Activated T-helper 1 cell treated with anti-CD3 and anti-CD28 coated beads, Interleukin-12 subunit alpha, Interleukin-12 subunit beta, Interleukin-2, Interleukin-4 antibody, amounts not matched to agents 30 ng/mL and 10 ng/mL and 1 ng/mL, durations not matched to agents 14 hours and 24 hours and 36 hours (primary cell): ENCODE data around the gene HMGA1. TPM values are rescaled to one million over a fixed set of nuclear protein-coding genes. Genes with fewer than 3 reads are reported as not detected.
A peak's percentile ranks its signal among the peaks of the same experiment; 100 is the strongest.
"Not testable (repeated sequence)": the region's sequence is repeated elsewhere in the genome, so short reads cannot be mapped to it uniquely, and the experiment has no call there.

ENCODE experiments used
- DNase-seq: peaks from one replicate; pipeline ENCODE4 v3.0.0; 2021; ENCODE audit warnings: low spot score
- H3K27ac Mint-ChIP-seq: one replicate; pipeline ENCODE4 v1.8.0; 2021; ENCODE audit warnings: mild to moderate bottlenecking, mixed read lengths
- H3K27me3 Mint-ChIP-seq: one replicate; pipeline ENCODE4 v1.8.0; 2022; ENCODE audit warnings: mild to moderate bottlenecking, moderate library complexity, mixed read lengths; ENCODE audit not compliant: insufficient read depth
- H3K36me3 Mint-ChIP-seq: one replicate; pipeline ENCODE4 v1.8.0; 2021; ENCODE audit warnings: low read depth, mixed read lengths
- H3K4me1 Mint-ChIP-seq: one replicate; pipeline ENCODE4 v1.8.0; 2021; ENCODE audit warnings: low read depth, mixed read lengths
- H3K4me3 Mint-ChIP-seq: one replicate; pipeline ENCODE4 v1.8.0; 2021; ENCODE audit warnings: mild to moderate bottlenecking, moderate library complexity, mixed read lengths
- H3K9me3 Mint-ChIP-seq: one replicate; pipeline ENCODE4 v1.8.0; 2021; ENCODE audit warnings: mixed read lengths
- intact Hi-C: fragments of 100-400 bp; cut with micrococcal nuclease; formaldehyde crosslinking; loops from one replicate; pipeline ENCODE4 v1.15.1; 2024
- total RNA-seq: library from RNA; stranded (reverse); gene quantifications from 2 replicates; pipeline ENCODE4 v1.2.3, GENCODE V29; 2022

The HMGA1 gene
- total RNA-seq, 1 donor from 2014 or later: 438 TPM

DNA sequence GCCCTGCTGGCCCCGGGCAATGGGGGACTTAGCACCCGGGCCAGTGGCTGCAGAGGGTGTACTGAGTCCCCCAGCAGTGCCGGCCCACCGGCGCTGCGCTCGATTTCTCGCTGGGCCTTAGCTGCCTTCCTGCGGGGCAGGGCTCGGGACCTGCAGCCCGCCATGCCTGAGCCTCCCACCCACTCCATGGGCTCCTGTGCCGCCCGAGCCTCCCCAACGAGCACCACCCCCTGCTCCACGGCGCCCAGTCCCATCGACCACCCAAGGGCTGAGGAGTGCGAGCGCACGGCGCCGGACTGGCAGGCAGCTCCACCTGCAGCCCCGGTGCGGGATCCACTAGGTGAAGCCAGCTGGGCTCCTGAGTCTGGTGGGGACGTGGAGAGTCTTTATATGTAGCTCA lies 32.5 kb downstream of the HMGA1 start:
- intact Hi-C loops, H3K4me3 Mint-ChIP-seq, H3K9me3 Mint-ChIP-seq, DNase-seq, H3K4me1 Mint-ChIP-seq, H3K27ac Mint-ChIP-seq, H3K27me3 Mint-ChIP-seq, H3K36me3 Mint-ChIP-seq: not testable (repeated sequence)

DNA sequence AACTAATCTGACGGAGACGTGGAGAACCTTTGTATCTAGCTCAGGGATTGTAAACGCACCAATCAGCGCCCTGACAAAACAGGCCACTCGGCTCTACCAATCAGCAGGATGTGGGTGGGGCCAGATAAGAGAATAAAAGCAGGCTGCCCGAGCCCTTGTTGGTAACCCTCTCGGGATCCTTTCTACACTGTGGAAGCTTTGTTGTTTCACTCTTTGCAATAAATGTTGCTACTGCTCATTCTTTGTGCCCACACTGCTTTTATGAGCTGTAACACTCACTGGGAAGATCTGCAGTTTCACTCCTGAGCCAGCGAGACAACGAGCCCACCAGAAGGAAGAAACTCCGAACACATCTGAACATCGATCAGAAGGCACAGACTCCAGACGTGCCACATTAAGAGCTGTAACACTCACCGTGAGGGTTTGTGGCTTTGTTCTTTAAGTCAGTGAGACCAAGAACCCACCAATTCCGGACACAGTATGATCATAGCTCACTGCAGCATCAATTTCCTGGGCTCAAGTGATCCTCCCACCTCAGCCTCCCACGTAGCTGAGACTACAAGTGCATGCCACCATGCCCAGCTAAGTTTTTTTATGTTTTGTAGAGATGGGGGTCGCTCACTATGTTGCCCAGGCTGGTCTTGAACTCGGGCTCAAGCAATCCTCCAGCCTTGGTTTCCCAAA lies 33.1 kb downstream of the HMGA1 start:
- H3K36me3 Mint-ChIP-seq, H3K27me3 Mint-ChIP-seq, H3K4me1 Mint-ChIP-seq, H3K27ac Mint-ChIP-seq, H3K9me3 Mint-ChIP-seq, intact Hi-C loops, DNase-seq, H3K4me3 Mint-ChIP-seq: not testable (repeated sequence)

- no peaks in the 10 kb centered on the region for H3K4me1 Mint-ChIP-seq
- H3K4me3 Mint-ChIP-seq: no peak overlapping the region
- no peak for DNase-seq
- H3K36me3 Mint-ChIP-seq: no peaks in the 10 kb centered on the region
- no peaks in the 10 kb centered on the region for H3K27me3 Mint-ChIP-seq
- H3K9me3 Mint-ChIP-seq: no peaks in the 10 kb centered on the region
- H3K27ac Mint-ChIP-seq: no peak overlapping the region
- intact Hi-C loops: no loop called here
Measured at GRCh38 chr6:34272013-34272926, 35.6 kb downstream of the HMGA1 start.

GRCh38 chr6:34273242-34273805 lies 36.7 kb downstream of the HMGA1 start:
- Mint-ChIP-seq H3K4me1 (no peaks in the 10 kb centered on the region), H3K4me3 (no peak overlapping the region), H3K9me3 (no peaks in the 10 kb centered on the region), H3K27ac (no peak overlapping the region), H3K27me3 (no peaks in the 10 kb centered on the region), H3K36me3 (peaks cover 2% of the 10 kb centered on the region)
- intact Hi-C loops: no loop called here
- no peak for DNase-seq

GRCh38 chr6:34274129-34274528 lies 37.5 kb downstream of the HMGA1 start:
- intact Hi-C loops: no loop called here
- H3K27me3 Mint-ChIP-seq: no peaks in the 10 kb centered on the region
- no peak for DNase-seq
- H3K9me3 Mint-ChIP-seq: no peaks in the 10 kb centered on the region
- no peak overlapping the region for H3K27ac Mint-ChIP-seq
- no peak overlapping the region for H3K4me3 Mint-ChIP-seq
- H3K36me3 Mint-ChIP-seq: peaks cover 2% of the 10 kb centered on the region
- H3K4me1 Mint-ChIP-seq: peaks cover under 1% of the 10 kb centered on the region

- peak overlapping the region; percentile 13 for H3K27ac Mint-ChIP-seq
- DNase-seq: no peak
- H3K9me3 Mint-ChIP-seq: no peaks in the 10 kb centered on the region
- no peak overlapping the region for H3K4me3 Mint-ChIP-seq
- intact Hi-C loops: no loop called here
- no peaks in the 10 kb centered on the region for H3K27me3 Mint-ChIP-seq
- H3K4me1 Mint-ChIP-seq: peaks cover 5% of the 10 kb centered on the region
- H3K36me3 Mint-ChIP-seq: peaks cover 2% of the 10 kb centered on the region
Measured at GRCh38 chr6:34275128-34275804, 38.6 kb downstream of the HMGA1 start.

GRCh38 chr6:34276191-34276590 lies 39.5 kb downstream of the HMGA1 start:
- Mint-ChIP-seq H3K4me1 (peaks cover 5% of the 10 kb centered on the region), H3K27me3 (no peaks in the 10 kb centered on the region), H3K4me3 (no peak overlapping the region), H3K27ac (no peak overlapping the region), H3K9me3 (no peaks in the 10 kb centered on the region), H3K36me3 (peaks cover 5% of the 10 kb centered on the region)
- DNase-seq: no peak
- intact Hi-C loops: no loop called here

DNA sequence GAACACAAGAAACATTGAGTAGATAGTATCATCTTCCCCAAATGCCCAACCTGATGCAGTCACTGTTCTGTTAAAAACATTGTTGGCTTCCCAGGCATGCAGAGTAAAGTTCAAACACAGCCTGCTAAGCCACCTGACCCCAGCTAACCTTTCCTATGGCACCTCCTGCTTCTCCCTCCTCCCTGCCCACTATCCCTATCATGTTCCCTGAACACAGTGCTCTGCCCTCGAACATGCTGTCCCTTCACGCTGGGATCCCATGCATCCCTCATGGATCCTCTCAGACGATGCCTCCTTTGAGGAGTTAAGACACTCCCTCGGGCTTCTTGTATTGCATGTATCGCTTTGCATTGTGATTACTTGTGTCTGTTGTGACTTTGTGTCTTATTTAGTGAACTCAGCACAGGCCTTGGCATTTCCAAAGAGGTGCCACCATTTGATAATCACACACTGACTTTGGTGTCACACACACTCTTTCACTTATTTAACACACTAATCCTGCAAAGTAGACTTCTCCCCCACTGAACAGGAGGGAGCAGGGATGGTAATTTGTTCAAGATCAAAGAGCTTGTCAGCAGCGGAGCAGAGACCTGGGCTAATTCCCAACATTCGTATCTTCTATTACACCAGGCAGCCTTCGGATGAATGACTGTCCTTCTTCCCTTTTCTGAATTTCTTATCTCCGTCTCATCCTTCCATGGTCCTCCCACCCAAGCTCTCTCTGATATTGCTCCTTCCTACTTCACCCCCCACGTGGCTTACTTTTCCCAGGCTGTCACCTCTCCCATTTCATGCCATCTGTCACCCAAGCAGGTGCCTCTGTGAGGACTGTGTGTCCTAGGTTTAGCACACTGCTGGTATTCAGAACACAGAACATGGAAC lies 40.4 kb downstream of the HMGA1 start:
- intact Hi-C loops: no loop called here
- H3K27ac Mint-ChIP-seq: no peak overlapping the region
- no peaks in the 10 kb centered on the region for H3K9me3 Mint-ChIP-seq

DNA sequence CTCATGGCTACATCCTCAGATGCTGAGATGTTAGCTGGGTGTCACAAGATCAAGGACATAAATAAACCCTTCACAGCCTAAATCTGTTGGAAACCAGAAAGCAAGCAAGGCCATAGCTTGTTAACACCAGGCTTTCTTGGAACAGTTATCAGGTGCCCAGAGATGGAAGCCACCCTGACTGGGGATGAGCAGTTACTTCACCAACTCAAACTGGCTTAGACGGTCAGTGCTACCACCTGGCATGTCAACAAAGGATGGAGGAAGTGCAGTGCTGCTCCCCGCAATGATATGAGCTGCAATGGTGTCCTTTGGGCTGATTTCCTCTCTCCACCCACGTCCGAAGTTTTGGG lies 41.1 kb downstream of the HMGA1 start:
- peaks cover 10% of the 10 kb centered on the region for H3K36me3 Mint-ChIP-seq
- intact Hi-C loops: no loop called here
- no peak for DNase-seq
- peaks cover 5% of the 10 kb centered on the region for H3K4me1 Mint-ChIP-seq
- no peak overlapping the region for H3K4me3 Mint-ChIP-seq
- no peak overlapping the region for H3K27ac Mint-ChIP-seq
- no peaks in the 10 kb centered on the region for H3K9me3 Mint-ChIP-seq
- no peaks in the 10 kb centered on the region for H3K27me3 Mint-ChIP-seq

More for the DNA sequence above, 40.4 kb downstream of the HMGA1 start:
- Mint-ChIP-seq H3K4me3 (no peak overlapping the region), H3K27me3 (no peaks in the 10 kb centered on the region), H3K4me1 (peaks cover 5% of the 10 kb centered on the region), H3K36me3 (peaks cover 7% of the 10 kb centered on the region)
- DNase-seq: no peak

GRCh38 chr6:34278833-34279232 lies 42.2 kb downstream of the HMGA1 start:
- DNase-seq: no peak
- Mint-ChIP-seq H3K27me3 (no peaks in the 10 kb centered on the region), H3K4me1 (peaks cover 5% of the 10 kb centered on the region), H3K36me3 (peaks cover 12% of the 10 kb centered on the region), H3K9me3 (no peaks in the 10 kb centered on the region), H3K27ac (no peak overlapping the region), H3K4me3 (no peak overlapping the region)
- intact Hi-C loops: no loop called here

GRCh38 chr6:34280216-34280615 lies 43.5 kb downstream of the HMGA1 start:
- no peak for DNase-seq
- Mint-ChIP-seq H3K9me3 (no peaks in the 10 kb centered on the region), H3K4me1 (peaks cover 14% of the 10 kb centered on the region), H3K27me3 (no peaks in the 10 kb centered on the region), H3K27ac (no peak overlapping the region), H3K36me3 (peaks cover 16% of the 10 kb centered on the region), H3K4me3 (no peak overlapping the region)
- intact Hi-C loops: no loop called here

DNA sequence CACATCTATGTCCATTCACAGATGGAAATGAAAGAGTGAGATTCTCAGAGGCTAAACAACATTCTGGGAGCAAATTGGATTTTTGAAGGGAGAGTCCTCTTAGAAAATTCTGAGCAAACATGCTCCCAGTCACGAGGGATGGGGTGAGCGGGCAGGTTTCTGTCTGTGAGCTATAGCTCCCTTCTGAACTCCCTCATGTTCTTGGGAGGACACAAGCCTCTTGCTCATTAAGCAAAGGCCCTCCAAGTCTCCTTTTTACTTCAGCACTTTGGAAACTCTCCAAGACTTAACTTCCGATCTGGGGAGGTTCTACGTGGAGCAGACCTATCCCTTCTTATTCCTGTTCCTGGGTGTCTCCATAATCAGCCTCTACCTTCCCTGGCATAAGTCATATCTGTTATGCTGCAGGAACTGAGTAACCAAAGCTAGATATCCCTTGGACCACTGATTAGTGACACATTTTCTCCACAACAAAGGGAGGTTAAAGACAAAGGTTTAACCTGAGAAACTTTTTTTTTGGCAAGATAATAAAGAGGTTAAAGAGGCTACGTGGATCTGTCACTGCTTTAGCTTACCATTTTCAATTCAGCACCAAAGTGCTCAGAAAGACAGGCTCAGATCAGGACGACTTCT lies 45.1 kb downstream of the HMGA1 start:
- Mint-ChIP-seq H3K27ac (no peak overlapping the region), H3K4me1 (peaks cover 15% of the 10 kb centered on the region), H3K4me3 (no peak overlapping the region), H3K9me3 (no peaks in the 10 kb centered on the region), H3K36me3 (peaks cover 19% of the 10 kb centered on the region), H3K27me3 (no peaks in the 10 kb centered on the region)
- intact Hi-C loops: no loop called here
- DNase-seq: no peak
